EH (cell line): Measurements from ENCODE around the gene ROBO1.
"Not testable (repeated sequence)": the region's sequence is repeated elsewhere in the genome, so short reads cannot be mapped to it uniquely, and the experiment has no call there.

Experiments used
- DNase-seq: peaks from one replicate; pipeline ENCODE4 v3.0.0-alpha.2; 2015; ENCODE audit warnings: low read depth

Gene ROBO1

GRCh38 chr3:79767905-79768267 lies at the start of gene ROBO1:
TSS of gene ROBO1 (minus strand) at chr3:79767998.
- no peak for DNase-seq

- DNase-seq: no peak
Observed at GRCh38 chr3:79817224-79817623, 49.4 kb upstream of the ROBO1 start.

GRCh38 chr3:79815478-79815877 lies 47.7 kb upstream of the ROBO1 start:
- DNase-seq: no peak

- DNase-seq: no peak
Observed at GRCh38 chr3:79810581-79810980, 42.8 kb upstream of the ROBO1 start.

- no peak for DNase-seq
Observed at GRCh38 chr3:79810092-79810491, 42.3 kb upstream of the ROBO1 start.

- DNase-seq: no peak
Observed at GRCh38 chr3:79809106-79809505, 41.3 kb upstream of the ROBO1 start.

- no peak for DNase-seq
Observed at GRCh38 chr3:79808515-79808914, 40.7 kb upstream of the ROBO1 start.

- not testable (repeated sequence) for DNase-seq
Observed at GRCh38 chr3:79790177-79790576, 22.4 kb upstream of the ROBO1 start.

- no peak for DNase-seq
Observed at GRCh38 chr3:79773291-79773690, 5.5 kb upstream of the ROBO1 start.

GRCh38 chr3:79769229-79769628 lies 1.4 kb upstream of the ROBO1 start:
- DNase-seq: no peak

- DNase-seq: no peak
Observed at GRCh38 chr3:79767194-79767904, 449 bp downstream of the ROBO1 start.

- no peak for DNase-seq
Observed at GRCh38 chr3:79766496-79767193, 1.2 kb downstream of the ROBO1 start.

- DNase-seq: no peak
Observed at GRCh38 chr3:79765911-79766310, 1.9 kb downstream of the ROBO1 start.

GRCh38 chr3:79761441-79761840 lies 6.4 kb downstream of the ROBO1 start:
- DNase-seq: no peak

- no peak for DNase-seq
Observed at GRCh38 chr3:79751703-79752102, 16.1 kb downstream of the ROBO1 start.

- no peak for DNase-seq
Observed at GRCh38 chr3:79737530-79737929, 30.3 kb downstream of the ROBO1 start.

- DNase-seq: no peak
Observed at GRCh38 chr3:79729096-79729495, 38.7 kb downstream of the ROBO1 start.

- no peak for DNase-seq
Observed at GRCh38 chr3:79726786-79727185, 41.0 kb downstream of the ROBO1 start.

- no peak for DNase-seq
Observed at GRCh38 chr3:79724206-79724605, 43.6 kb downstream of the ROBO1 start.

- no peak for DNase-seq
Observed at GRCh38 chr3:79690072-79690471, 77.7 kb downstream of the ROBO1 start.

- DNase-seq: no peak
Observed at GRCh38 chr3:79685108-79685507, 82.7 kb downstream of the ROBO1 start.

- DNase-seq: no peak
Observed at GRCh38 chr3:79684041-79684440, 83.8 kb downstream of the ROBO1 start.

GRCh38 chr3:79672731-79673130 lies 95.1 kb downstream of the ROBO1 start:
- DNase-seq: no peak

GRCh38 chr3:79672075-79672474 lies 95.7 kb downstream of the ROBO1 start:
- no peak for DNase-seq
